Loucy (cell line): ENCODE data around the gene SLC6A5.

Experiments used
- EZH2phosphoT487 ChIP-seq: fragments of 200-600 bp; IDR thresholded peaks from 2 replicates; pipeline ENCODE4 v1.6.1; 2018; ENCODE audit warnings: antibody characterized with exemption, mild to moderate bottlenecking, moderate library complexity, borderline replicate concordance
- TF ChIP-seq, protein P1 (sequence below): fragments of 200-600 bp; sonication (generic); conservative IDR thresholded peaks from 2 replicates; pipeline ENCODE4 v1.5.1; 2014; ENCODE audit warnings: mild to moderate bottlenecking, antibody characterized with exemption, low read length

DNA sequence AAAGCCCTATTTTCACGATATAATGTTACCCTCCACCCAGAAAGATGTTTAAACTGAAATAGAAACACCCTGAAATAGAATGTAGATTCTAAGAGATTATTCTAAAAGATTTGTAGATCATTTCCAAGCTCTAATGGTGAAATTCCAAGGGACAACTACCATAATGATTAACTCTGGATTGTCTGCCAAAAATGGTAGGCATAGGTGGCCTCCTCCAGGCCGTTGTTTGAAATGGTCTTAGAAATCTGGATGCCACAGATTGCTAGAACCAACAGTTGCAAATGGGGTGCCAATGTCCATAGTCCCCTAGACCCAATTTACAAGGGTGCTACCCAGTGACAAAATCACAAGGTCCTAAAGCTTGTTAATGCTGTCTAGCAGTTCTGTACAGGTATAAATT is 6.7 kb upstream of the SLC6A5 start:
- TF ChIP-seq, protein P1, sequence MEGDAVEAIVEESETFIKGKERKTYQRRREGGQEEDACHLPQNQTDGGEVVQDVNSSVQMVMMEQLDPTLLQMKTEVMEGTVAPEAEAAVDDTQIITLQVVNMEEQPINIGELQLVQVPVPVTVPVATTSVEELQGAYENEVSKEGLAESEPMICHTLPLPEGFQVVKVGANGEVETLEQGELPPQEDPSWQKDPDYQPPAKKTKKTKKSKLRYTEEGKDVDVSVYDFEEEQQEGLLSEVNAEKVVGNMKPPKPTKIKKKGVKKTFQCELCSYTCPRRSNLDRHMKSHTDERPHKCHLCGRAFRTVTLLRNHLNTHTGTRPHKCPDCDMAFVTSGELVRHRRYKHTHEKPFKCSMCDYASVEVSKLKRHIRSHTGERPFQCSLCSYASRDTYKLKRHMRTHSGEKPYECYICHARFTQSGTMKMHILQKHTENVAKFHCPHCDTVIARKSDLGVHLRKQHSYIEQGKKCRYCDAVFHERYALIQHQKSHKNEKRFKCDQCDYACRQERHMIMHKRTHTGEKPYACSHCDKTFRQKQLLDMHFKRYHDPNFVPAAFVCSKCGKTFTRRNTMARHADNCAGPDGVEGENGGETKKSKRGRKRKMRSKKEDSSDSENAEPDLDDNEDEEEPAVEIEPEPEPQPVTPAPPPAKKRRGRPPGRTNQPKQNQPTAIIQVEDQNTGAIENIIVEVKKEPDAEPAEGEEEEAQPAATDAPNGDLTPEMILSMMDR: no peak
- no peak for TF ChIP-seq EZH2phosphoT487
